ENCODE data around the gene DISP3.

Gene DISP3

DNA sequence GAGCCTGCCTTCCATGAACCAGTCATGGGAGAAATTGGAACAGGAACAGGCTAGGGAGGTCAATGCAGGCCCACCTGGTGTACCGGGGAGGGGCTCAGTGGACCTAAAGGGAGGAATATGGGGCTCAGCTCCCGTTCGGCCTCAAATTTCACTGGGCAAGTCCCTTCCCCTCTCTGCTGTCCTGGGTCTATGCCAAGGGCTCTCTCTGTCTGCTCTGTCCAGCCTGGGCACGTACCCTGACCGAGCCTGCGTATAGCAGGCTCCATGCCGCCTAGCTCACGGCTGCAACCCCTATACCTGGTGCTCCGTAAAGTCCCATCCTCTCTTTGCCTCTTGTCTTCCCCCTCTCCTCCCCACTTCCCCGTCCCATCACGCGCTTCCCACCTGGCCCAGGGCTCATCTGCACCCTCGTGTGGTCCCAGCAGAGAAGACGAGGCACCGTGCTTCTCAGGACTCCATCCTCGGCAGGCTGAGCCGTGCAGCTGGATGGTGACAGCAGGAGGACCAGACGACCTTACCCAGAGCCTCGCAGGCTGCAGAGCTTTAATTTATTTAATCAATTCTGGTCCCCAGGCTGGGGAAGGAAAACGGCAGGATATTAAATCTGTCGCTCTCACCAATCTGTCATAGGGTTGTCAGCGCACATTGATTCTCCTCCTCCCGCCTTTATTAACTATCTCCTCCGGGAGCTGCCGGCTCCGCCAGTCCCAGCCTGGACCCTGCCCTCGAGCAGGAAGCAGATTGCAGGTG, 25.0 kb upstream of the DISP3 start:
- no peak overlapping the region for H4K91ac ChIP-seq (ENCODE audit: low read depth, low read length, poor library complexity)
- H3K4ac ChIP-seq (ENCODE audit: low read length) = no peak overlapping the region
- H3K4me3 ChIP-seq (ENCODE audit: low read length in 2 of 2) = no peak overlapping the region
- no peaks in the 10 kb centered on the region for H3K79me1 ChIP-seq (ENCODE audit: low read depth, low read length)
- H3K14ac ChIP-seq (ENCODE audit: low read length) = no peak overlapping the region
- no peak overlapping the region for H2BK5ac ChIP-seq (ENCODE audit: low read length)
- H3K27ac ChIP-seq (replicated peaks; ENCODE audit: low read length) = no peak overlapping the region
- peak overlapping the region; percentile 73 for H3K9ac ChIP-seq (ENCODE audit: low read depth, low read length, poor library complexity)
- H4K8ac ChIP-seq (ENCODE audit: low read depth, low read length) = no peak overlapping the region
- H2BK12ac ChIP-seq (ENCODE audit: low read length) = no peak overlapping the region
- H2BK15ac ChIP-seq (ENCODE audit: low read length) = peak overlapping the region; percentile 84
- no peaks in the 10 kb centered on the region for H3K36me3 ChIP-seq (replicated peaks in 1 of 2; ENCODE audit: control insufficient read depth in 2 of 2, insufficient read depth in 2 of 2, low read length in 2 of 2)
- no peak overlapping the region for H2BK120ac ChIP-seq (ENCODE audit: low read depth, low read length)
- H2AFZ ChIP-seq (ENCODE audit: low read length) = no peak overlapping the region
- WGBS, 2 donors (ENCODE audit: extremely low coverage in 2 of 2, insufficient read length in 2 of 2, insufficient replicate concordance in 1 of 2) = no CpG with 5 or more reads among the region's 27 CpGs
- H3K23ac ChIP-seq (ENCODE audit: low read depth, low read length, poor library complexity) = peak overlapping the region; percentile 13
- no peaks in the 10 kb centered on the region for H3K9me3 ChIP-seq (replicated peaks in 1 of 2; ENCODE audit: control insufficient read depth in 2 of 2, insufficient read depth in 1 of 2, low read depth in 1 of 2, low read length in 2 of 2)
- H2AK5ac ChIP-seq (ENCODE audit: low read depth, low read length) = peak overlapping the region; percentile 64
- H3K4me2 ChIP-seq (ENCODE audit: insufficient read depth, low read length, poor library complexity, severe bottlenecking) = no peak overlapping the region
- no peak for DNase-seq (ENCODE audit: low spot score)
- H3K4me1 ChIP-seq (ENCODE audit: control insufficient read depth in 2 of 2, insufficient read depth in 1 of 2, low read depth in 1 of 2, low read length in 2 of 2) = peaks cover 2 to 4% of the 10 kb centered on the region in 2 donors
- H3K18ac ChIP-seq (ENCODE audit: low read length) = peak overlapping the region; percentile 87
- peaks cover 0 to 77% (median 0%) of the 10 kb centered on the region in 3 experiments for H3K27me3 ChIP-seq (ENCODE audit: control insufficient read depth in 3 of 3, insufficient read depth in 3 of 3, low read depth in 1 of 3, low read length in 3 of 3)

GRCh38 chr1:11455967-11456570, 22.9 kb upstream of the DISP3 start:
- Histone ChIP-seq H4K91ac (ENCODE audit: low read depth, low read length, poor library complexity) (peak overlapping the region; percentile 54), H2BK5ac (ENCODE audit: low read length) (no peak overlapping the region), H4K8ac (ENCODE audit: low read depth, low read length) (no peak overlapping the region), H3K4me1 (ENCODE audit: control insufficient read depth in 2 of 2, insufficient read depth in 1 of 2, low read depth in 1 of 2, low read length in 2 of 2) (peaks cover 5 to 6% of the 10 kb centered on the region in 2 donors), H2BK15ac (ENCODE audit: low read length) (no peak overlapping the region), H3K27me3 (ENCODE audit: control insufficient read depth in 3 of 3, insufficient read depth in 3 of 3, low read depth in 1 of 3, low read length in 3 of 3) (peaks cover 0 to 78% (median 0%) of the 10 kb centered on the region in 3 experiments), H3K4me2 (ENCODE audit: insufficient read depth, low read length, poor library complexity, severe bottlenecking) (no peak overlapping the region), H3K27ac (replicated peaks; ENCODE audit: low read length) (no peak overlapping the region), H3K79me1 (ENCODE audit: low read depth, low read length) (no peaks in the 10 kb centered on the region), H3K4me3 (ENCODE audit: low read length in 2 of 2) (peak overlapping the region in 1 of 2 donors; percentile 7), H3K9me3 (replicated peaks in 1 of 2; ENCODE audit: control insufficient read depth in 2 of 2, insufficient read depth in 1 of 2, low read depth in 1 of 2, low read length in 2 of 2) (no peaks in the 10 kb centered on the region), H2BK12ac (ENCODE audit: low read length) (no peak overlapping the region), H3K9ac (ENCODE audit: low read depth, low read length, poor library complexity) (no peak overlapping the region), H2BK120ac (ENCODE audit: low read depth, low read length) (no peak overlapping the region), H3K4ac (ENCODE audit: low read length) (no peak overlapping the region), H3K18ac (ENCODE audit: low read length) (peak overlapping the region; percentile 67), H3K36me3 (replicated peaks in 1 of 2; ENCODE audit: control insufficient read depth in 2 of 2, insufficient read depth in 2 of 2, low read length in 2 of 2) (no peaks in the 10 kb centered on the region), H3K23ac (ENCODE audit: low read depth, low read length, poor library complexity) (no peak overlapping the region), H3K14ac (ENCODE audit: low read length) (no peak overlapping the region), H2AFZ (ENCODE audit: low read length) (no peak overlapping the region), H2AK5ac (ENCODE audit: low read depth, low read length) (peak overlapping the region; percentile 6)
- no peak for DNase-seq (ENCODE audit: low spot score)
- WGBS, 2 donors (ENCODE audit: extremely low coverage in 2 of 2, insufficient read length in 2 of 2, insufficient replicate concordance in 1 of 2) = no CpG with 5 or more reads among the region's 11 CpGs

DNA sequence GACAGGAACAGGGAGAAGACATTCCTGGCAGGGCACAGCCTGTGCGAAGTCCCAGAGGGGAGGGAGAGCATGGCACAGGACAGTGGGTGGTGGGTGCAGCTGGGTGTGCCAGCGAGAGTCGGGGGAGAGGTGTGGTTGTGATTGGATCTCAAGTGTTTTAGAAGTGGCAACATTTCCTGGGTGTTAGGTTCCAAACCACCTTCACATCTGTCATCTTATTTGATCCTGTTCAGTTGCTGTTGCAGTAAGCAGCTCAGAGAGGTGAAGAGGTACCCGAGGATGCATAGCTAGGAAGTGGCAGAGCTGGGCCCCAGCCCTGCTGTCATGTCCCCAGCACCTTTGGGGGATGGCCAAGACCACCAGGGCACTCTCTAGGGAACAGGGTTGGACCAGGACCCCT, 22.0 kb upstream of the DISP3 start:
- Histone ChIP-seq H3K4me2 (ENCODE audit: insufficient read depth, low read length, poor library complexity, severe bottlenecking) (no peak overlapping the region), H4K8ac (ENCODE audit: low read depth, low read length) (no peak overlapping the region), H3K23ac (ENCODE audit: low read depth, low read length, poor library complexity) (no peak overlapping the region), H3K27ac (replicated peaks; ENCODE audit: low read length) (no peak overlapping the region), H3K9ac (ENCODE audit: low read depth, low read length, poor library complexity) (no peak overlapping the region), H3K36me3 (replicated peaks in 1 of 2; ENCODE audit: control insufficient read depth in 2 of 2, insufficient read depth in 2 of 2, low read length in 2 of 2) (no peaks in the 10 kb centered on the region), H3K14ac (ENCODE audit: low read length) (no peak overlapping the region), H2AK5ac (ENCODE audit: low read depth, low read length) (peak overlapping the region; percentile 10), H3K4me3 (ENCODE audit: low read length in 2 of 2) (no peak overlapping the region), H2AFZ (ENCODE audit: low read length) (no peak overlapping the region), H3K4ac (ENCODE audit: low read length) (no peak overlapping the region), H4K91ac (ENCODE audit: low read depth, low read length, poor library complexity) (peak overlapping the region; percentile 25), H3K4me1 (ENCODE audit: control insufficient read depth in 2 of 2, insufficient read depth in 1 of 2, low read depth in 1 of 2, low read length in 2 of 2) (peaks cover 5 to 6% of the 10 kb centered on the region in 2 donors), H3K18ac (ENCODE audit: low read length) (no peak overlapping the region), H3K9me3 (replicated peaks in 1 of 2; ENCODE audit: control insufficient read depth in 2 of 2, insufficient read depth in 1 of 2, low read depth in 1 of 2, low read length in 2 of 2) (no peaks in the 10 kb centered on the region), H2BK12ac (ENCODE audit: low read length) (no peak overlapping the region), H3K27me3 (ENCODE audit: control insufficient read depth in 3 of 3, insufficient read depth in 3 of 3, low read depth in 1 of 3, low read length in 3 of 3) (peaks cover 0 to 83% (median 0%) of the 10 kb centered on the region in 3 experiments), H2BK5ac (ENCODE audit: low read length) (no peak overlapping the region), H3K79me1 (ENCODE audit: low read depth, low read length) (no peaks in the 10 kb centered on the region), H2BK15ac (ENCODE audit: low read length) (peak overlapping the region; percentile 50), H2BK120ac (ENCODE audit: low read depth, low read length) (no peak overlapping the region)
- no peak for DNase-seq (ENCODE audit: low spot score)
- no CpG with 5 or more reads among the region's 4 CpGs for WGBS, 2 donors (ENCODE audit: extremely low coverage in 2 of 2, insufficient read length in 2 of 2, insufficient replicate concordance in 1 of 2)

GRCh38 chr1:11458811-11459275, 20.1 kb upstream of the DISP3 start:
- Histone ChIP-seq H3K4me1 (ENCODE audit: control insufficient read depth in 2 of 2, insufficient read depth in 1 of 2, low read depth in 1 of 2, low read length in 2 of 2) (peaks cover 5 to 9% of the 10 kb centered on the region in 2 donors), H3K14ac (ENCODE audit: low read length) (no peak overlapping the region), H2BK120ac (ENCODE audit: low read depth, low read length) (no peak overlapping the region), H2BK12ac (ENCODE audit: low read length) (no peak overlapping the region), H4K8ac (ENCODE audit: low read depth, low read length) (no peak overlapping the region), H3K23ac (ENCODE audit: low read depth, low read length, poor library complexity) (peak overlapping the region; percentile 89), H3K36me3 (replicated peaks in 1 of 2; ENCODE audit: control insufficient read depth in 2 of 2, insufficient read depth in 2 of 2, low read length in 2 of 2) (no peaks in the 10 kb centered on the region), H3K9me3 (replicated peaks in 1 of 2; ENCODE audit: control insufficient read depth in 2 of 2, insufficient read depth in 1 of 2, low read depth in 1 of 2, low read length in 2 of 2) (no peaks in the 10 kb centered on the region), H2AK5ac (ENCODE audit: low read depth, low read length) (peak overlapping the region; percentile 44), H3K4me2 (ENCODE audit: insufficient read depth, low read length, poor library complexity, severe bottlenecking) (no peak overlapping the region), H3K27me3 (ENCODE audit: control insufficient read depth in 3 of 3, insufficient read depth in 3 of 3, low read depth in 1 of 3, low read length in 3 of 3) (peaks cover 0 to 85% (median 0%) of the 10 kb centered on the region in 3 experiments), H3K4me3 (ENCODE audit: low read length in 2 of 2) (no peak overlapping the region), H3K79me1 (ENCODE audit: low read depth, low read length) (no peaks in the 10 kb centered on the region), H3K27ac (replicated peaks; ENCODE audit: low read length) (no peak overlapping the region), H2BK15ac (ENCODE audit: low read length) (no peak overlapping the region), H3K9ac (ENCODE audit: low read depth, low read length, poor library complexity) (no peak overlapping the region), H4K91ac (ENCODE audit: low read depth, low read length, poor library complexity) (no peak overlapping the region), H3K18ac (ENCODE audit: low read length) (peak overlapping the region; percentile 67), H3K4ac (ENCODE audit: low read length) (no peak overlapping the region), H2AFZ (ENCODE audit: low read length) (peak overlapping the region; percentile 29), H2BK5ac (ENCODE audit: low read length) (no peak overlapping the region)
- WGBS, 2 donors (ENCODE audit: extremely low coverage in 2 of 2, insufficient read length in 2 of 2, insufficient replicate concordance in 1 of 2) = no CpG with 5 or more reads among the region's 15 CpGs
- DNase-seq (ENCODE audit: low spot score) = no peak
